Mesodermal cell (in vitro differentiated cells): Measurements from ENCODE around the gene TRAPPC8.
"Not testable (repeated sequence)": the region's sequence is repeated elsewhere in the genome, so short reads cannot be mapped to it uniquely, and the experiment has no call there.

ENCODE experiments used
- H3K27ac ChIP-seq: 2 replicates; pipeline ENCODE4 v1.7.0; 2013; ENCODE audit warnings: mild to moderate bottlenecking, low read depth, low read length, moderate library complexity; ENCODE audit not compliant: severe bottlenecking
- H3K36me3 ChIP-seq: 2 replicates; pipeline ENCODE4 v1.7.1; 2013; ENCODE audit warnings: mild to moderate bottlenecking, low read length, moderate library complexity; ENCODE audit not compliant: control insufficient read depth, insufficient read depth
- H3K4me1 ChIP-seq: one replicate; pipeline ENCODE4 v1.7.1; 2013; ENCODE audit warnings: mild to moderate bottlenecking, low read length; ENCODE audit not compliant: insufficient read depth, control insufficient read depth, poor library complexity, severe bottlenecking
- H3K4me3 ChIP-seq: 2 replicates; pipeline ENCODE4 v1.7.0; 2013; ENCODE audit warnings: low read length, control low read depth, mild to moderate bottlenecking; ENCODE audit not compliant: insufficient read depth, poor library complexity, severe bottlenecking; ENCODE audit errors: extremely low read depth
- H3K9me3 ChIP-seq: 2 replicates; pipeline ENCODE4 v1.7.1; 2013; ENCODE audit warnings: mild to moderate bottlenecking, low read length, moderate library complexity; ENCODE audit not compliant: control insufficient read depth
- WGBS, 2 experiments: methylation state at CpG; one replicate each; pipeline ENCODE4 v1.1.5; 2013; ENCODE audit warnings: missing lambda C conversion rate in 2 of 2; ENCODE audit not compliant: insufficient coverage in 2 of 2; 5-methylcytosine and 5-hydroxymethylcytosine counted together

The TRAPPC8 gene

GRCh38 chr18:31821545-31822171 lies 121.3 kb downstream of the TRAPPC8 start:
- WGBS, 2 experiments = 69 to 81% methylated on average over 5 to 6 of the region's 8 CpGs
- peak overlapping the region; percentile 85 for H3K27ac ChIP-seq
- H3K36me3 ChIP-seq = no peaks in the 10 kb centered on the region
- peaks cover 7% of the 10 kb centered on the region for H3K4me1 ChIP-seq
- no peaks in the 10 kb centered on the region for H3K9me3 ChIP-seq
- H3K4me3 ChIP-seq = no peak overlapping the region

- H3K9me3 ChIP-seq = no peaks in the 10 kb centered on the region
- peaks cover 7% of the 10 kb centered on the region for H3K4me1 ChIP-seq
- H3K4me3 ChIP-seq = no peak overlapping the region
- H3K36me3 ChIP-seq = no peaks in the 10 kb centered on the region
- H3K27ac ChIP-seq = no peak overlapping the region
- WGBS, 2 experiments = no CpG with 5 or more reads among the region's 1 CpG
Observed at GRCh38 chr18:31819925-31820229, 123.1 kb downstream of the TRAPPC8 start.

- Histone ChIP-seq H3K4me1 (peaks cover 7% of the 10 kb centered on the region), H3K36me3 (no peaks in the 10 kb centered on the region), H3K4me3 (no peak overlapping the region), H3K9me3 (no peaks in the 10 kb centered on the region), H3K27ac (no peak overlapping the region)
- WGBS, 2 experiments = 66 to 74% methylated on average over 5 to 7 of the region's 11 CpGs
Observed at GRCh38 chr18:31819106-31819924, 123.6 kb downstream of the TRAPPC8 start.

- Histone ChIP-seq H3K27ac (no peak overlapping the region), H3K4me3 (no peak overlapping the region), H3K4me1 (no peaks in the 10 kb centered on the region), H3K36me3 (no peaks in the 10 kb centered on the region), H3K9me3 (no peaks in the 10 kb centered on the region)
- no CpG with 5 or more reads among the region's 3 CpGs for WGBS, 2 experiments
Observed at GRCh38 chr18:31814132-31814531, 128.8 kb downstream of the TRAPPC8 start.

GRCh38 chr18:31810336-31811130 lies 132.4 kb downstream of the TRAPPC8 start:
- WGBS, 2 experiments = 63 to 72% methylated on average over 5 of the region's 7 CpGs
- H3K4me1 ChIP-seq, H3K27ac ChIP-seq, H3K9me3 ChIP-seq, H3K4me3 ChIP-seq, H3K36me3 ChIP-seq: not testable (repeated sequence)

- not testable (repeated sequence) for H3K4me1 ChIP-seq, H3K36me3 ChIP-seq, H3K27ac ChIP-seq, H3K4me3 ChIP-seq, H3K9me3 ChIP-seq
- 88 to 91% methylated on average over 1 of the region's 4 CpGs for WGBS, 2 experiments
Observed at GRCh38 chr18:31809049-31809448, 133.9 kb downstream of the TRAPPC8 start.

GRCh38 chr18:31801078-31801477 lies 141.8 kb downstream of the TRAPPC8 start:
- no peak overlapping the region for H3K4me3 ChIP-seq
- H3K4me1 ChIP-seq = no peaks in the 10 kb centered on the region
- no CpG with 5 or more reads among the region's 2 CpGs for WGBS, 2 experiments
- no peaks in the 10 kb centered on the region for H3K9me3 ChIP-seq
- H3K36me3 ChIP-seq = no peaks in the 10 kb centered on the region
- H3K27ac ChIP-seq = no peak overlapping the region

GRCh38 chr18:31799257-31799656 lies 143.7 kb downstream of the TRAPPC8 start:
- not testable (repeated sequence) for H3K4me1 ChIP-seq, H3K27ac ChIP-seq, H3K9me3 ChIP-seq, H3K36me3 ChIP-seq, H3K4me3 ChIP-seq
- 85 to 92% methylated on average over 2 to 5 of the region's 5 CpGs for WGBS, 2 experiments

- Histone ChIP-seq H3K9me3 (no peaks in the 10 kb centered on the region), H3K4me1 (no peaks in the 10 kb centered on the region), H3K27ac (no peak overlapping the region), H3K36me3 (no peaks in the 10 kb centered on the region), H3K4me3 (no peak overlapping the region)
- WGBS, 2 experiments = no CpG with 5 or more reads among the region's 2 CpGs
Observed at GRCh38 chr18:31798399-31798798, 144.5 kb downstream of the TRAPPC8 start.

- Histone ChIP-seq H3K27ac (no peak overlapping the region), H3K4me1 (no peaks in the 10 kb centered on the region), H3K4me3 (no peak overlapping the region), H3K36me3 (no peaks in the 10 kb centered on the region), H3K9me3 (no peaks in the 10 kb centered on the region)
- WGBS, 2 experiments = 83% methylated on average over 1 of the region's 2 CpGs; no CpG with 5 or more reads in 1 of the 2 experiments
Observed at GRCh38 chr18:31795747-31796146, 147.2 kb downstream of the TRAPPC8 start.

- Histone ChIP-seq H3K4me3 (no peak overlapping the region), H3K36me3 (no peaks in the 10 kb centered on the region), H3K27ac (no peak overlapping the region), H3K4me1 (no peaks in the 10 kb centered on the region), H3K9me3 (no peaks in the 10 kb centered on the region)
Observed at GRCh38 chr18:31793531-31793930, 149.4 kb downstream of the TRAPPC8 start.
